ENCODE measurements around the gene GID4.

Gene GID4

GRCh38 chr17:18045691-18046350 is 6.6 kb downstream of the GID4 start:
- DNase-seq = no peak

- no peak for DNase-seq
These were observed 16.4 kb downstream of the GID4 start for GRCh38 chr17:18055597-18055996.

- DNase-seq = no peak
These were observed 17.0 kb downstream of the GID4 start for GRCh38 chr17:18056214-18056613.

- DNase-seq = no peak
These were observed 20.1 kb downstream of the GID4 start for GRCh38 chr17:18059283-18059682.

DNA sequence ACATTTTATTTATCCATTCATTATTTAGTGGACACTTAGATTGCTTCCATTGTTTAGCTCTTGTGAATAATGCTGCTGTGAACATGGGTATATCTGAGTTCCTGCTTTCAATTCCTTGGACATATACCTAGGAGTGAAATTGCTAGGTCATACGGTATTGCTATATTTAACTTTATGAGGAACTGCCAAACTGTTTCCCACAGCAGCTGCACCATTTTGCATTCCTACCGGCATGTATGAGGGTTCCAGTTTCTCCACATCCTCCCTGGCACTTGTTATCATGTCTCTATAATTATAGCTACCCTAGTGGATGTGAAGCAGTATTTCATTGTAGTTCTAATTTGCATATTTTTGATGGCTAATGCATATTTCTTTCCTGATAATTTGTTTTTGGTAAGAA is 24.8 kb downstream of the GID4 start:
- DNase-seq = no peak

DNA sequence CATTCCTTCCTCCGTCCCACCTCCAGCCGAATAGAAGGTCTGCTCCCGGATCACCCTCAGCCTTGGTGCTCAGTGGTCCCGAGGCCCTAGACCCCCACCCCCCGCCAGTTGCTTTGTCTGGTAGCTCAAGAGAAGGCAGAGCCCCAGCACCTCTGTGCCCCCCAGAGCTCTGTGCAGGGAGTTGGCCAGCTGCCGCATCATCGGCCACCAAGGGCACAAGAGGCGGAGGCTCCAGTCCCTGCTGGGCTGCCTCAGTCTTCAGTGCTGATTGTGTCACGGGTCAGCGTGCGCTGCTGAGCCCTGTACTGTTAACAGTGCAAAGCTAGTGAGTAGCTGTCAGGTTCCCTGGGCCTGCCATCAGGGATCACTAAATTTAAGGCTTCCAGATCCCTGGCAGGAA is 26.3 kb downstream of the GID4 start:
- DNase-seq = no peak

DNA sequence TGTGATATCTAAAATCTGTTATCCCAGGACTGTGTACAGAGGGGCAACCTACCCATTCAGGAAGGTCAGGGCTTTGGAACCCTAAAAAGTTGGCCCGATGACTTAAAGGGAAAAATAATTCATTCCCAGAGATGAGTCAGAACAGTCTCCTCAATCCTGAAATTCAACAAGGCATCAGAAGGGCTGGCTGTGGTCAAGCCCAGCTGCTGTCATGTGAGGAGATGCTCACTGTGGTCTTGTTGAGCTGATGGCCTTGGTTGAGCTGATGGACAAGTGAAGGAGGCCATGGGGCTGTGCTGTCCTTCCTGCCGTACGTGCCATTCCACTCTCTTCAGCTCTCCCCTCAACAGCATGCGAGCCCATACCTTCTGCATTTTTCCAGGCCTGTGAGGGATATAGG is 27.7 kb downstream of the GID4 start:
- no peak for DNase-seq

DNA sequence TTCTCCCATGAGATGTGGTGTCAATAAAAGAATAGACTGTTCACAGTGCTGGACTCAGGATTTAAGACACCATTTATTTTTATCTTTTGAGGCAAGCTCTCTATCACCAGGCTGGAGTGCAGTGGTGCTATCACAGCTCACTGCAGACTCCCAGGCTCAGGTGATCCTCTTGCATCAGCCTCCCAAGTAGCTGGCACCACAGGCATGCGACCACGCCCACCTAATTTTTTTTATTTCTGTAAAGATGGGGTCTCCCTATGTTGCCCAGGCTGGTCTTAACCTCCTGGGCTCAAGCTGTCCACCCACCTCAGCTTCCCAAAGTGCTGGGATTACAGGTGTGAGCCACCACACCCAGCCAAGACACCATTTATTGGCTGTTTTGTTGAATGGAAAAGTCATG is 29.9 kb downstream of the GID4 start:
- no peak for DNase-seq

DNA sequence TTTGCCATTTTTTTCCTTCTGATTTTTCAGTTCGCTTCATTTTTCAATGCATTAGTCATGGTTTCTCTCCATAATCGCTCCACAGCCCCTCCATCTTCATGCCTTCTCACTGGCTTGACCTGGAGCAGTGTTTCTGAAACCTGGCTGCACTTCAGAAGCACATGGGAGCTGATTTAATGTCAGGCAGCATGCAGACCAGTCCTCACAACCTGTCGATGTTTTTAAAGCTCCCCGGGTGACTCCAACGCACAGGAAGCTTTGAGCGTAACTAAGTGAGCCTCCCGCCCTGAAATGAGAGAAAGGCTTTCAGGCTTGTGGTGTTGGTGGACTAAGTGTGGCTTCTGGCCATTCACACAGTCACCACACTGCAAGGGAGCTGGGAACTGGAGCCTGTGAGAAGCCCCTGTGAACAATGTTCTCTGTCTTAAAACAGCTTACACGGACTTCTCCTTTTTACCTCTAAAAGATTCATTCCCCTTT is 31.7 kb downstream of the GID4 start:
- no peak for DNase-seq

DNA sequence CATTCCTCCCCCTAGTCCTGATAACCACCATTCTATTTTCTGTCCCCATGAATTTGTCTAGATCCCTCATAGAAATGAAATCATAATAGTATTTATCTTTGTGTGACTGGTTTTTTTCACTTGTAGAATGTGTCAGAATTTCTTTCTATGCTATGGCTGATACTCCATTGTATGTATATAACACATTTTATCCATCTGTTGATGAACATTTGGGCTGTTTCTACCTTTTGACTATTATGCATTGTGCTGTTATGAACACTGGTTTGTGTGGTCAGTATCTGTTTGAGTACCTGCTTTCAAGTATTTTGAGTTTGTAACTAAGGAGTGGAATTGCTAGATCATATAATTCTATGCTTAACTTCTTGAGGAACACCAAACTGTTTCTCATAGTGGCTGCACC is 32.5 kb downstream of the GID4 start:
- no peak for DNase-seq

DNA sequence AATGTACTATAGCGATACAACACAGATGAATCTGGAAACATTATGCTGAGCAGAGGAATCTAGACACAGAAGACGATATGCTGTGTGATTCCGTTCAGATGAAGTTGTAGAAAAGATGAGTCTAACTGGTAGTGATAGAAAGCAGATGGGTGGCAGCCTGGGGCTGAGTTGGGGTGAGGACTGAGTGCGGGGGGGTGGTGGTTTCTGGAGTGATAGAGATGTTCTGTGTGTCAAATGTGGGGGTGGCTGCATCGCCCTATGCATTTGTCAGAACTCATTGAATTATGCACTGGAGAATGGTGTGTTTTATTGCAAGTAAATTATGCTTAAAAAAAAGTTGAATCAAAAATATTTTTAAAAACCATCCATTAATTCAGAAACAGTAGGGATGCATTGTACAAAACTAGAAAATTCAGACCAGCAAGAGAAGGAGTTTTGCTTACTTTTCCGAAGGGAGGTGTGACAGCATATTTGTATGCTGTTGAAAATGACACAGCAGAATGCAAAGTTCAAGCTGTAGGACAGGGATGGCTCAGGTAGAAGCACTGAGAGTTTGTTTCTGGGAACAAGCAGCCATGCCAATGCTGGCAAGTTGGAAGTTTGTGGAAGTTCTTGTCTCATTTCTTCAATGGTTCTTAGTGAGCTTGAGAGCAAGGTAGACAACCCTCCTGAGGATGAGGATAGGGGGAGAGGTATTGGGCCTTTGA is 35.5 kb downstream of the GID4 start:
- no peak for DNase-seq

DNA sequence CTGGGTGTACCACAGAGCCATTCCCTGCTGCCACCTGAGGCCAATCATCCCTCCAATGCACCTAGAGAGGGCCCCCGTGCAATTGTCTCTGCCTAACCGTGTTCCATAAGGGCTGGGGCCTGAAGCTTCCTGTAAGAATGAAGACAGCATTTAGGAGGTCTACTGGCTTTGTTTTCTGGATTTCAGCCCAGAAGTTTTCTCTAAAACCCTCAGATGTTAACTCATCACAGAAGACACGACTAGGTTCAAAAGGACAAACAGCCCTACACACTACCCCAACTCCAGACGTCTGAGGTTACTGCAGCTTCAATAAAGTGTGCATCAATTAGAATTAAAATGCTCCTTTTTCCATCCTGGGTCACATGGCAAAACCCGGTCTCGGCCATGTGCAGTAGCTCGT is 37.7 kb downstream of the GID4 start:
- DNase-seq = no peak

DNA sequence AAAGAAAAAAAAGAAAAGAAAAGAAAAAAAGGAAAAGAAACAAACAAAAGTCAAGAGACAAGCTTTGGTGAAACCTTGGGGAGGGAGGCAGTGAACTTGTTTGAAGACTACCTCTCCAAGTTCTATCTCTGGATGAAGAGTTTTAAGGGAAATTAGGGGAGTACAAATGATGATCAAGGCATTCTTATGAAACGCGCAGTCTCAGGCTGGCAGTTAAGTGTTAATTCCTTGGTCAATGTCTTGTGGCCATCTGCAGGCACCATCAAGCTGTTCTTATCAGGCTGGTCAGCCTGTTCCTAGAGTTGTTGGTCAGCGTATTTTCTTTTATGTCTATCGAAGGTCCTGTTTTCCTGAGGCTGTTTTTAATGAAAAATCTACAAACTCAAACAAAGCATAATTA is 40.3 kb downstream of the GID4 start:
- no peak for DNase-seq

- DNase-seq = no peak
These were observed 45.0 kb downstream of the GID4 start for GRCh38 chr17:18084256-18084655.

GRCh38 chr17:18087610-18088491 is 48.6 kb downstream of the GID4 start, which contains the start of gene DRG2:
Gene DRG2, plus strand, starts transcription at chr17:18087948. Its CDS starts 76 bp downstream, at chr17:18088024.
- peak; percentile 40 for DNase-seq

- no peak for DNase-seq
These were observed 50.4 kb downstream of the GID4 start for GRCh38 chr17:18089613-18090012.

- peak; percentile 10 for DNase-seq
These were observed 54.6 kb downstream of the GID4 start for GRCh38 chr17:18093616-18094408.

DNA sequence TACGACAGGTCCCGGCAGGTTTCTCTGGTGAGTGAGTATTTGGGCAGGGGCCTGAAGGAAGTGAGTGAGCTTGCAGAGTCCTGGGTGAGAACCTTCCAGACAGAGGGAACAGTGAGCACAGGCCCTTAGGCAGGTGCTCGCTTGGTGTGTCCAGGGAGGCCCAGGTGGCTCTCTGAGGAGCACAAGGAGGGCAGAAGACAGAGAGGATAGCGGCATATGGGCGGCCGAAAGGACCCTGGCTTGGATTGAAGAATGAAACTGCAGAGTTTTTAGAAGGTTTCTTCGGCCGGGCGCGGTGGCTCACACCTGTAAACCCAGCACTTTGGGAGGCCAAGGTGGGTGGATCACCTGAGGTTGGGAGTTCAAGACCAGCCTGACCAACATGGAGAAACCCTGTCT is 55.2 kb downstream of the GID4 start:
- no peak for DNase-seq

GRCh38 chr17:18099516-18099915 is 60.3 kb downstream of the GID4 start:
- DNase-seq = no peak

GRCh38 chr17:18100616-18101015 is 61.4 kb downstream of the GID4 start:
- no peak for DNase-seq

GRCh38 chr17:18101828-18102227 is 62.6 kb downstream of the GID4 start:
- no peak for DNase-seq

DNA sequence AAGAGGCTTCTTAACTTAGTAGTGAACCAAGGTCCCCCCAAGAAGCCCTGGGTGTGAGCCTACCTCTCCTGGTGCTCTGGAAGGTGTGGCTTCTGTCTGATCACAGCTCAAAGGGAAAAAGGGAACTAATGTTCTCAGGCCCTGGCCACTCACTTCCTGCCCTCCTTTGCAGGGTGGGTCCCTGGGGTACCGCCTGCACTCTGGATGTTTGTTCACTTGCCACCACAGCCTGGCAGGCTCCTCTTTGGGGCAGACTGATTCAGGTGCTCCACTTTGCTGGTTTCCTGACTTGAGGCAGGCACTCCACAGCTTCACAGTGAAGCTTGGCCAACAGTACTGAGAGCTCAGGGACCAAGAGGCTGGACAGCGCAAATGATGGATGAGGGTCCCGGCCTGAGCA is 63.4 kb downstream of the GID4 start:
- DNase-seq = no peak

DNA sequence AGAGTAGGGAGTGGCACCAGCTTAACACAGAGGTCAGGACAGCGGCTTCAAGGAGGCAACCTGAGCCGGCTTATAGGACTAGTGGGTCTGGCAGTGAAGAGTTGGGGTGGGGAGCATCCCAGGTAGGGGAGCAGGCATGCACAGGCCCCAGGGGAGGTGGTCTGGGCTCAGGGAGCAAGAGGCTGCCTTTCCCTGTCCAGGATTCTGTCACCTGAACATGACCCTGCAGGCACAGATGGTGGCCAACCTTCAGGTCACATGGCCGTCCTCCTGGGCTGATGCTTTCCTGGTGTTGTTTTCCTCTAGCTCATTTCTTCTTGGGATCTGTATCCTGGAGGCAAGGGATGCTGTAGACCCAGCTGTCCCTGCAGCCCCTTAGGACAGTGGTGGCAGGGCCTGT is 65.8 kb downstream of the GID4 start:
- no peak for DNase-seq

All from NCI-H2029 treated with DMSO at 0.1 percent for 48 hours (cell line).